Natural killer cell (primary cell): Measurements from ENCODE around the gene PMF1. TPM values are rescaled to one million over a fixed set of nuclear protein-coding genes. Genes with fewer than 3 reads are reported as not detected.

Source experiments
- ATAC-seq, 3 donors: fragments of 150-1000 bp in 2 of 3; fragments of 200-7000 bp in 1 of 3; cut with Tn5 transposase; 1 replicate in 1 of 3; 2 replicates in 2 of 3; pipeline ENCODE4 v1.10.0; 2021; ENCODE audit warnings: mild to moderate bottlenecking in 2 of 3, moderate library complexity in 2 of 3
- DNase-seq, 2 donors: peaks; one replicate each; pipeline versions ENCODE4 v3.0.0 to v3.0.0-alpha.2; 2013 to 2021; ENCODE audit warnings: mixed read lengths in 1 of 2
- H3K27ac ChIP-seq: one replicate; pipeline ENCODE4 v1.5.1; 2013; ENCODE audit warnings: mild to moderate bottlenecking, low read length
- H3K27me3 ChIP-seq: one replicate; pipeline ENCODE4 v1.6.1; 2013; ENCODE audit warnings: low read length; ENCODE audit not compliant: control insufficient read depth, insufficient read depth
- H3K36me3 ChIP-seq: one replicate; pipeline ENCODE4 v1.6.1; 2013; ENCODE audit warnings: low read length; ENCODE audit not compliant: control insufficient read depth, insufficient read depth
- H3K4me1 ChIP-seq: one replicate; pipeline ENCODE4 v1.6.1; 2013; ENCODE audit warnings: low read length; ENCODE audit not compliant: control insufficient read depth, insufficient read depth
- H3K4me3 ChIP-seq: one replicate; pipeline ENCODE4 v1.5.1; 2013; ENCODE audit warnings: low read length
- H3K9me3 ChIP-seq: one replicate; pipeline ENCODE4 v1.6.1; 2013; ENCODE audit warnings: low read length; ENCODE audit not compliant: control insufficient read depth, insufficient read depth
- H3K27ac Mint-ChIP-seq, 2 donors: one replicate each; pipeline ENCODE4 v1.8.0; 2022; ENCODE audit warnings: mild to moderate bottlenecking in 2 of 2, mixed read lengths in 2 of 2, moderate library complexity in 1 of 2
- H3K27me3 Mint-ChIP-seq, 2 donors: one replicate each; pipeline ENCODE4 v1.8.0; 2022; ENCODE audit warnings: low read depth in 2 of 2, mixed read lengths in 2 of 2
- H3K36me3 Mint-ChIP-seq: one replicate; pipeline ENCODE4 v1.8.0; 2022; ENCODE audit warnings: mixed read lengths
- H3K4me1 Mint-ChIP-seq, 2 donors: one replicate each; pipeline ENCODE4 v1.8.0; 2022; ENCODE audit warnings: mixed read lengths in 2 of 2
- H3K4me3 Mint-ChIP-seq: one replicate; pipeline ENCODE4 v1.8.0; 2022; ENCODE audit warnings: mild to moderate bottlenecking, moderate library complexity, mixed read lengths
- H3K9me3 Mint-ChIP-seq, 2 donors: one replicate each; pipeline ENCODE4 v1.8.0; 2022; ENCODE audit warnings: mixed read lengths in 2 of 2
- CTCF ChIP-seq: fragments of 200-600 bp; IDR thresholded peaks from one replicate; pipeline ENCODE4 v1.8.0; 2022; ENCODE audit warnings: antibody characterized with exemption
- WGBS: methylation state at CpG from one replicate; pipeline ENCODE4 v1.1.7; 2013; ENCODE audit warnings: missing lambda C conversion rate; ENCODE audit not compliant: insufficient coverage; 5-methylcytosine and 5-hydroxymethylcytosine counted together
- intact Hi-C: fragments of 100-400 bp; cut with micrococcal nuclease; formaldehyde crosslinking; loops from one replicate; pipeline ENCODE4 v1.14.2; 2022
- total RNA-seq, 4 donors: library from RNA; stranded (reverse); fragments of 120-200 nt in 1 of 4; gene quantifications; one replicate each; pipeline versions ENCODE4 v1.2.3 to v1.2.4, GENCODE V29; 2013 to 2022

Gene PMF1
- total RNA-seq, 3 donors from 2014 or later (not counting 1 experiment from before 2014, with no cell fraction given) = 61.5 to 70.3 (median 64.0) TPM

- Mint-ChIP-seq H3K4me3 (no peak overlapping the region), H3K36me3 (peaks cover 33% of the 10 kb centered on the region), H3K27me3 (no peaks in the 10 kb centered on the region), H3K9me3 (no peaks in the 10 kb centered on the region), H3K27ac (peak overlapping the region in 1 of 2 donors; percentile 44), H3K4me1 (peaks cover 7 to 12% of the 10 kb centered on the region in 2 donors)
- no peak for TF ChIP-seq CTCF
- intact Hi-C loops = no loop called here
- no peak for ATAC-seq
- no peak overlapping the region for H3K27ac ChIP-seq
- WGBS = 94% methylated on average over 9 of the region's 9 CpGs
- peaks cover 79% of the 10 kb centered on the region for H3K36me3 ChIP-seq
- H3K4me3 ChIP-seq = no peak overlapping the region
- DNase-seq = no peak
- H3K9me3 ChIP-seq = no peaks in the 10 kb centered on the region
- H3K27me3 ChIP-seq = no peaks in the 10 kb centered on the region
- H3K4me1 ChIP-seq = no peaks in the 10 kb centered on the region
Observed at GRCh38 chr1:156262461-156263287, 49.9 kb downstream of the PMF1 start.

- DNase-seq = no peak
- TF ChIP-seq CTCF = no peak
- Histone ChIP-seq H3K4me1 (no peaks in the 10 kb centered on the region), H3K27ac (no peak overlapping the region), H3K36me3 (peaks cover 79% of the 10 kb centered on the region), H3K27me3 (no peaks in the 10 kb centered on the region), H3K9me3 (no peaks in the 10 kb centered on the region), H3K4me3 (no peak overlapping the region)
- Mint-ChIP-seq H3K9me3 (no peaks in the 10 kb centered on the region), H3K27ac (peak overlapping the region in 1 of 2 donors; percentile 44), H3K36me3 (peaks cover 33% of the 10 kb centered on the region), H3K4me1 (peaks cover under 1 to 6% of the 10 kb centered on the region in 2 donors), H3K4me3 (no peak overlapping the region), H3K27me3 (no peaks in the 10 kb centered on the region)
- intact Hi-C loops = no loop called here
- ATAC-seq = no peak
- WGBS = 99% methylated on average over 9 of the region's 9 CpGs
Observed at GRCh38 chr1:156263288-156263655, 50.5 kb downstream of the PMF1 start.

- H3K9me3 Mint-ChIP-seq = no peaks in the 10 kb centered on the region
- no peaks in the 10 kb centered on the region for H3K27me3 ChIP-seq
- 96% methylated on average over 13 of the region's 13 CpGs for WGBS
- no peaks in the 10 kb centered on the region for H3K27me3 Mint-ChIP-seq
- H3K4me1 ChIP-seq = no peaks in the 10 kb centered on the region
- no peak for TF ChIP-seq CTCF
- H3K36me3 ChIP-seq = peaks cover 68% of the 10 kb centered on the region
- H3K27ac ChIP-seq = no peak overlapping the region
- no peaks in the 10 kb centered on the region for H3K9me3 ChIP-seq
- peaks cover 0 to 6% of the 10 kb centered on the region in 2 donors for H3K4me1 Mint-ChIP-seq
- DNase-seq (no peak), ATAC-seq (no peak)
- H3K27ac Mint-ChIP-seq = no peak overlapping the region
- no peak overlapping the region for H3K4me3 Mint-ChIP-seq
- intact Hi-C loops = no loop called here
- peaks cover 19% of the 10 kb centered on the region for H3K36me3 Mint-ChIP-seq
- H3K4me3 ChIP-seq = no peak overlapping the region
Observed at GRCh38 chr1:156266051-156266450, 53.2 kb downstream of the PMF1 start.
